A549 (cell line): ENCODE results near the gene VPS45.

Experiments
- CEBPB ChIP-seq, 2 experiments: fragments of >200 bp in 1 of 2; sonication (Bioruptor Twin) in 1 of 2; formaldehyde crosslinking in 1 of 2; IDR thresholded peaks; 2 replicates each; pipeline ENCODE4 v1.6.1; 2012 to 2016
- CHD4 ChIP-seq: fragments of 200-600 bp; sonication (generic); IDR thresholded peaks from 2 replicates; pipeline ENCODE4 v1.6.1; 2016; ENCODE audit warnings: antibody characterized with exemption, mild to moderate bottlenecking, borderline replicate concordance
- FOXS1 ChIP-seq: fragments of 250-450 bp; sonication (Bioruptor Pico); IDR thresholded peaks from 2 replicates; pipeline ENCODE4 v1.5.0; 2020; ENCODE audit warnings: mild to moderate bottlenecking, moderate library complexity
- POLR2A ChIP-seq: IDR thresholded peaks from 2 replicates; pipeline ENCODE4 v1.6.1; 2012; ENCODE audit warnings: mild to moderate bottlenecking, low read length
- RFX5 ChIP-seq: fragments of 450-650 bp; IDR thresholded peaks from 2 replicates; pipeline ENCODE4 v1.7.1; 2014; ENCODE audit warnings: antibody characterized with exemption, mild to moderate bottlenecking, moderate library complexity
- TF ChIP-seq, protein P1 (sequence below): fragments of >200 bp; sonication (Bioruptor Twin); formaldehyde crosslinking; IDR thresholded peaks from 3 replicates; pipeline ENCODE4 v1.5.1; 2016
- TF ChIP-seq, protein P2 (sequence below): fragments of 200-600 bp; sonication (generic); IDR thresholded peaks from 2 replicates; pipeline ENCODE4 v1.6.1; 2016; ENCODE audit warnings: antibody characterized with exemption, mild to moderate bottlenecking, moderate library complexity
- TF ChIP-seq, protein P3 (sequence below): IDR thresholded peaks from 2 replicates; pipeline ENCODE4 v1.6.1; 2012

DNA sequence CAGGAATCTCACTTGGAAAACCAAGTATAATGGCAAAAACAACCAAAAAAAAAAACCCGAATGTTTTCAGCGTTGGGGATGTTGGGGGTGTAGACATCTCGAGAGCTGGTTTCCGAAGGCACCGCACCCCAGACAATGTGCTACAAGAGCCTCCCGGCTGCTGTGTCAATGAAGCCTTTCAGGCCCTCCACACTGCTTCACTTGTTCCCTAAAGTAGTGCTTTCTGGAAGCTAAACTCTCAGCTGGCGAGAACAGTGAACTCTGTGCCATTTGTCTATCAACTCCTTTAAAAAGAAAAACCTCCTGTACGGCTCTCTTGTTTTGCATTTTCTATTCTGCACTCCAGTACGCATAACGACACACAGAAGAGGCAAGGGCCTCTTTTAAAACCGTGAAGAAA, 114.7 kb downstream of the VPS45 start:
- TF ChIP-seq, protein P1, sequence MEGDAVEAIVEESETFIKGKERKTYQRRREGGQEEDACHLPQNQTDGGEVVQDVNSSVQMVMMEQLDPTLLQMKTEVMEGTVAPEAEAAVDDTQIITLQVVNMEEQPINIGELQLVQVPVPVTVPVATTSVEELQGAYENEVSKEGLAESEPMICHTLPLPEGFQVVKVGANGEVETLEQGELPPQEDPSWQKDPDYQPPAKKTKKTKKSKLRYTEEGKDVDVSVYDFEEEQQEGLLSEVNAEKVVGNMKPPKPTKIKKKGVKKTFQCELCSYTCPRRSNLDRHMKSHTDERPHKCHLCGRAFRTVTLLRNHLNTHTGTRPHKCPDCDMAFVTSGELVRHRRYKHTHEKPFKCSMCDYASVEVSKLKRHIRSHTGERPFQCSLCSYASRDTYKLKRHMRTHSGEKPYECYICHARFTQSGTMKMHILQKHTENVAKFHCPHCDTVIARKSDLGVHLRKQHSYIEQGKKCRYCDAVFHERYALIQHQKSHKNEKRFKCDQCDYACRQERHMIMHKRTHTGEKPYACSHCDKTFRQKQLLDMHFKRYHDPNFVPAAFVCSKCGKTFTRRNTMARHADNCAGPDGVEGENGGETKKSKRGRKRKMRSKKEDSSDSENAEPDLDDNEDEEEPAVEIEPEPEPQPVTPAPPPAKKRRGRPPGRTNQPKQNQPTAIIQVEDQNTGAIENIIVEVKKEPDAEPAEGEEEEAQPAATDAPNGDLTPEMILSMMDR = no peak
- TF ChIP-seq, protein P2, sequence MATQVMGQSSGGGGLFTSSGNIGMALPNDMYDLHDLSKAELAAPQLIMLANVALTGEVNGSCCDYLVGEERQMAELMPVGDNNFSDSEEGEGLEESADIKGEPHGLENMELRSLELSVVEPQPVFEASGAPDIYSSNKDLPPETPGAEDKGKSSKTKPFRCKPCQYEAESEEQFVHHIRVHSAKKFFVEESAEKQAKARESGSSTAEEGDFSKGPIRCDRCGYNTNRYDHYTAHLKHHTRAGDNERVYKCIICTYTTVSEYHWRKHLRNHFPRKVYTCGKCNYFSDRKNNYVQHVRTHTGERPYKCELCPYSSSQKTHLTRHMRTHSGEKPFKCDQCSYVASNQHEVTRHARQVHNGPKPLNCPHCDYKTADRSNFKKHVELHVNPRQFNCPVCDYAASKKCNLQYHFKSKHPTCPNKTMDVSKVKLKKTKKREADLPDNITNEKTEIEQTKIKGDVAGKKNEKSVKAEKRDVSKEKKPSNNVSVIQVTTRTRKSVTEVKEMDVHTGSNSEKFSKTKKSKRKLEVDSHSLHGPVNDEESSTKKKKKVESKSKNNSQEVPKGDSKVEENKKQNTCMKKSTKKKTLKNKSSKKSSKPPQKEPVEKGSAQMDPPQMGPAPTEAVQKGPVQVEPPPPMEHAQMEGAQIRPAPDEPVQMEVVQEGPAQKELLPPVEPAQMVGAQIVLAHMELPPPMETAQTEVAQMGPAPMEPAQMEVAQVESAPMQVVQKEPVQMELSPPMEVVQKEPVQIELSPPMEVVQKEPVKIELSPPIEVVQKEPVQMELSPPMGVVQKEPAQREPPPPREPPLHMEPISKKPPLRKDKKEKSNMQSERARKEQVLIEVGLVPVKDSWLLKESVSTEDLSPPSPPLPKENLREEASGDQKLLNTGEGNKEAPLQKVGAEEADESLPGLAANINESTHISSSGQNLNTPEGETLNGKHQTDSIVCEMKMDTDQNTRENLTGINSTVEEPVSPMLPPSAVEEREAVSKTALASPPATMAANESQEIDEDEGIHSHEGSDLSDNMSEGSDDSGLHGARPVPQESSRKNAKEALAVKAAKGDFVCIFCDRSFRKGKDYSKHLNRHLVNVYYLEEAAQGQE = no peak
- TF ChIP-seq, protein P3, sequence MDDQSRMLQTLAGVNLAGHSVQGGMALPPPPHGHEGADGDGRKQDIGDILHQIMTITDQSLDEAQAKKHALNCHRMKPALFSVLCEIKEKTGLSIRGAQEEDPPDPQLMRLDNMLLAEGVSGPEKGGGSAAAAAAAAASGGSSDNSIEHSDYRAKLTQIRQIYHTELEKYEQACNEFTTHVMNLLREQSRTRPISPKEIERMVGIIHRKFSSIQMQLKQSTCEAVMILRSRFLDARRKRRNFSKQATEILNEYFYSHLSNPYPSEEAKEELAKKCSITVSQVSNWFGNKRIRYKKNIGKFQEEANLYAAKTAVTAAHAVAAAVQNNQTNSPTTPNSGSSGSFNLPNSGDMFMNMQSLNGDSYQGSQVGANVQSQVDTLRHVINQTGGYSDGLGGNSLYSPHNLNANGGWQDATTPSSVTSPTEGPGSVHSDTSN = no peak
- no peak for TF ChIP-seq POLR2A
- no peak for TF ChIP-seq RFX5
- no peak for TF ChIP-seq FOXS1 (CRISPR knock-in tag)
- TF ChIP-seq CHD4 = no peak
- TF ChIP-seq CEBPB (IDR thresholded peaks at IDR 0.05) = no peak
